ENCODE data around the gene PRADC1. TPM values are rescaled to one million over a fixed set of nuclear protein-coding genes. Genes with fewer than 3 reads are reported as not detected.

PRADC1 gene
- total RNA-seq, 1 experiment from 2014 or later: 8.6 TPM

GRCh38 chr2:73239776-73240175 is 6.7 kb upstream of the PRADC1 start (continued):
- TF ChIP-seq MAX (IDR thresholded peaks at IDR 0.05) (no peak), EGR1 (IDR thresholded peaks at IDR 0.05; ENCODE audit: low read depth) (no peak), RAD21 (IDR thresholded peaks at IDR 0.05; ENCODE audit: low read depth) (no peak), ZFX (IDR thresholded peaks at IDR 0.05) (no peak), TCF7L2 (IDR thresholded peaks at IDR 0.05; ENCODE audit: borderline replicate concordance, extremely low read depth, insufficient read depth, insufficient read length) (no peak), JUND (IDR thresholded peaks at IDR 0.05) (no peak), YY1 (IDR thresholded peaks at IDR 0.05; ENCODE audit: extremely low read depth, insufficient replicate concordance, low read depth, low read length) (no peak), SP1 (IDR thresholded peaks at IDR 0.05; ENCODE audit: low read depth) (no peak), FOSL1 (IDR thresholded peaks at IDR 0.05; ENCODE audit: low read depth) (no peak), ATF3 (IDR thresholded peaks at IDR 0.05) (no peak), ELF1 (IDR thresholded peaks at IDR 0.05; ENCODE audit: borderline replicate concordance, low read depth) (no peak)

GRCh38 chr2:73238976-73239375 is 5.9 kb upstream of the PRADC1 start:
- no peak overlapping the region for H3K4me2 ChIP-seq (ENCODE audit: low read length)
- H3K27me3 ChIP-seq (ENCODE audit: insufficient read depth, low read length): no peaks in the 10 kb centered on the region
- H3K27ac ChIP-seq (ENCODE audit: low read depth, low read length): no peak overlapping the region
- TF ChIP-seq REST (IDR thresholded peaks at IDR 0.05; ENCODE audit: low read depth) (no peak), SIN3A (IDR thresholded peaks at IDR 0.05; ENCODE audit: low read depth) (no peak), EZH2 (IDR thresholded peaks at IDR 0.05) (no peak), CEBPB (IDR thresholded peaks at IDR 0.05; ENCODE audit: low read depth) (no peak), FOSL1 (IDR thresholded peaks at IDR 0.05; ENCODE audit: low read depth) (no peak), ZFX (IDR thresholded peaks at IDR 0.05) (no peak), SRF (IDR thresholded peaks at IDR 0.05; ENCODE audit: low read depth) (no peak), YY1 (IDR thresholded peaks at IDR 0.05; ENCODE audit: extremely low read depth, insufficient replicate concordance, low read depth, low read length) (no peak), TCF7L2 (IDR thresholded peaks at IDR 0.05; ENCODE audit: borderline replicate concordance, extremely low read depth, insufficient read depth, insufficient read length) (no peak), JUND (IDR thresholded peaks at IDR 0.05) (no peak), RAD21 (IDR thresholded peaks at IDR 0.05; ENCODE audit: low read depth) (no peak), CTCF (IDR thresholded peaks at IDR 0.05 in 2 of 3, conservative IDR thresholded peaks at IDR 0.05 in 1 of 3; ENCODE audit: borderline replicate concordance in 1 of 3, insufficient read depth in 1 of 3, low read depth in 2 of 3, low read length in 2 of 3) (no peak), CBX3 (IDR thresholded peaks at IDR 0.05; ENCODE audit: low read depth) (no peak)
- H2AFZ ChIP-seq (ENCODE audit: low read depth, low read length, poor library complexity, severe bottlenecking): no peak overlapping the region
- peaks cover 100% of the 10 kb centered on the region for H3K79me2 ChIP-seq (ENCODE audit: insufficient read depth, low read length)
- ChIA-PET RAD21 (ENCODE audit: low non-redundant PET in 1 of 2, low total read pairs in 2 of 2, uncharacterized antibody in 2 of 2, unreplicated experiment in 2 of 2) (no interaction called here), POLR2A (no interaction called here), CTCF (no interaction called here)
- BruUV-seq (replicated peaks): no TSS peak
- DNase-seq (ENCODE audit: low read depth, low spot score) (no peak), ATAC-seq (no peak)
- intact Hi-C loops (cut with micrococcal nuclease): loop anchor here (10.0 kb wide), 1 partner anchor 1216 kb away; the partner anchor contains the start of genes INO80B and WBP1
- no peak overlapping the region for H3K4me3 ChIP-seq (replicated peaks in 1 of 2; ENCODE audit: low read depth in 1 of 2, low read length in 2 of 2)
- no peaks in the 10 kb centered on the region for H3K9me2 ChIP-seq (ENCODE audit: insufficient read depth)
- peaks cover 52 to 60% of the 10 kb centered on the region in 2 experiments for H3K36me3 ChIP-seq (ENCODE audit: control insufficient read depth in 1 of 2, insufficient read depth in 2 of 2, low read length in 2 of 2)
- H4K20me1 ChIP-seq (ENCODE audit: insufficient read depth): peaks cover 39% of the 10 kb centered on the region; the same call in 1 of the 2 replicates
- no peaks in the 10 kb centered on the region for H3K9me3 ChIP-seq (ENCODE audit: control insufficient read depth in 1 of 2, insufficient read depth in 1 of 2, low read depth in 1 of 2, low read length in 2 of 2)
- H3K4me1 ChIP-seq (ENCODE audit: control insufficient read depth in 1 of 2, insufficient read depth in 2 of 2, low read length in 2 of 2): peaks cover 6 to 14% of the 10 kb centered on the region in 2 experiments; a peak in 3 of 4 replicates
- H3K9ac ChIP-seq (ENCODE audit: low read length): no peak overlapping the region

All from HCT116 (cell line).